HepG2 (cell line): ENCODE measurements around the gene NFS1. TPM values are rescaled to one million over a fixed set of nuclear protein-coding genes. Genes with fewer than 3 reads are reported as not detected.

Source experiments
- ARNTL ChIP-seq: sonication (generic); formaldehyde crosslinking; IDR thresholded peaks from 2 replicates; pipeline ENCODE4 v1.4.0; 2020; ENCODE audit warnings: mild to moderate bottlenecking, missing genetic modification reagents
- CEBPB ChIP-seq: IDR thresholded peaks from 2 replicates; pipeline ENCODE4 v1.6.1; 2011; ENCODE audit warnings: low read depth, low read length, improper control_type of control experiment, borderline replicate concordance
- HOXA5 ChIP-seq: sonication (generic); formaldehyde crosslinking; IDR thresholded peaks from 2 replicates; pipeline ENCODE4 v1.4.0; 2020; ENCODE audit warnings: missing genetic modification reagents
- NR1H2 ChIP-seq: sonication (generic); formaldehyde crosslinking; IDR thresholded peaks from 2 replicates; pipeline ENCODE4 v1.8.1; 2022; ENCODE audit warnings: low read depth, missing genetic modification reagents, borderline replicate concordance
- RBM39 ChIP-seq: fragments of 200-400 bp; formaldehyde crosslinking; IDR thresholded peaks from one replicate; pipeline ENCODE4 v1.6.1; 2018; ENCODE audit warnings: antibody characterized with exemption, mild to moderate bottlenecking, low read depth, low read length; ENCODE audit not compliant: poor library complexity, severe bottlenecking
- RXRB ChIP-seq: IDR thresholded peaks from 2 replicates; pipeline ENCODE4 v1.6.1; 2016; ENCODE audit warnings: borderline replicate concordance, missing genetic modification reagents, missing compliant biosample characterization
- SMAD9 ChIP-seq: sonication (generic); formaldehyde crosslinking; IDR thresholded peaks from 2 replicates; pipeline ENCODE4 v1.5.1; 2020; ENCODE audit warnings: mild to moderate bottlenecking, missing genetic modification reagents
- SP4 ChIP-seq: sonication (generic); formaldehyde crosslinking; IDR thresholded peaks from 2 replicates; pipeline ENCODE4 v1.8.1; 2023; ENCODE audit warnings: mild to moderate bottlenecking, missing genetic modification reagents
- SUZ12 ChIP-seq: fragments of 150-350 bp; IDR thresholded peaks from 2 replicates; pipeline ENCODE4 v1.6.1; 2014; ENCODE audit warnings: low read depth, low read length
- XRCC5 ChIP-seq: fragments of 200-400 bp; formaldehyde crosslinking; optimal IDR thresholded peaks from 2 replicates; pipeline ENCODE3; 2017; ENCODE audit warnings: mild to moderate bottlenecking, low read length
- ZBTB20 ChIP-seq: sonication (generic); formaldehyde crosslinking; IDR thresholded peaks from 2 replicates; pipeline ENCODE4 v1.8.1; 2023; ENCODE audit warnings: missing genetic modification reagents, low read depth, mild to moderate bottlenecking, borderline replicate concordance
- ZBTB8A ChIP-seq: sonication (generic); formaldehyde crosslinking; IDR thresholded peaks from 2 replicates; pipeline ENCODE4 v1.4.0; 2020; ENCODE audit warnings: mild to moderate bottlenecking, low read depth, missing genetic modification reagents, borderline replicate concordance
- ZNF235 ChIP-seq: sonication (generic); formaldehyde crosslinking; IDR thresholded peaks from 2 replicates; pipeline ENCODE4 v1.8.1; 2023; ENCODE audit warnings: mild to moderate bottlenecking, missing genetic modification reagents, borderline replicate concordance
- ZNF672 ChIP-seq: sonication (generic); formaldehyde crosslinking; IDR thresholded peaks from 2 replicates; pipeline ENCODE4 v1.8.1; 2022; ENCODE audit warnings: missing genetic modification reagents
- ZSCAN31 ChIP-seq: sonication (generic); formaldehyde crosslinking; IDR thresholded peaks from 2 replicates; pipeline ENCODE4 v1.5.0; 2020; ENCODE audit warnings: low read depth, mild to moderate bottlenecking, missing genetic modification reagents
- polyA plus RNA-seq, 8 experiments: library from polyadenylated mRNA; depleted of rRNA in 3 of 8; stranded (reverse) in 7 of 8; unstranded in 1 of 8; fragments of >200 nt; fragmentation: Illumina TruSeq in 4 of 8; extraction: Trizol in 4 of 8; gene quantifications; 2 replicates each; pipeline versions ENCODE4 v1.2.1 to v1.2.3, GENCODE V29; 2011 to 2016; ENCODE audit warnings: low read depth in 4 of 8, missing spikeins in 1 of 8, mixed read lengths in 1 of 8; ENCODE audit not compliant: insufficient read depth in 1 of 8
- total RNA-seq, 5 experiments: library from RNA; depleted of rRNA; stranded (reverse); fragments of >200 nt; fragmentation: Illumina TruSeq; extraction: Trizol; gene quantifications; 2 replicates each; pipeline ENCODE4 v1.2.3, GENCODE V29; 2016; ENCODE audit warnings: low read depth in 1 of 5
- TF ChIP-seq, protein P1 (sequence below): sonication (generic); formaldehyde crosslinking; IDR thresholded peaks from 2 replicates; pipeline ENCODE4 v1.4.0; 2020; ENCODE audit warnings: missing genetic modification reagents, borderline replicate concordance
- TF ChIP-seq, protein P2 (sequence below): sonication (generic); formaldehyde crosslinking; IDR thresholded peaks from 2 replicates; pipeline ENCODE4 v1.4.0; 2020; ENCODE audit warnings: mild to moderate bottlenecking, missing genetic modification reagents
- TF ChIP-seq, protein P3 (sequence below): sonication (generic); formaldehyde crosslinking; conservative IDR thresholded peaks from 2 replicates; pipeline ENCODE4 v1.8.1; 2023; ENCODE audit warnings: missing genetic modification reagents
- TF ChIP-seq, protein P4 (sequence below): sonication (generic); formaldehyde crosslinking; IDR thresholded peaks from 2 replicates; pipeline ENCODE4 v1.9.0; 2022; ENCODE audit warnings: missing genetic modification reagents, mild to moderate bottlenecking, borderline replicate concordance

Gene NFS1
- total and polyA plus RNA-seq, 2 of the 13 experiments (the other 11 are each of a cell fraction or from before 2014, with no cell fraction given) = 65.9 to 88.1 TPM

DNA sequence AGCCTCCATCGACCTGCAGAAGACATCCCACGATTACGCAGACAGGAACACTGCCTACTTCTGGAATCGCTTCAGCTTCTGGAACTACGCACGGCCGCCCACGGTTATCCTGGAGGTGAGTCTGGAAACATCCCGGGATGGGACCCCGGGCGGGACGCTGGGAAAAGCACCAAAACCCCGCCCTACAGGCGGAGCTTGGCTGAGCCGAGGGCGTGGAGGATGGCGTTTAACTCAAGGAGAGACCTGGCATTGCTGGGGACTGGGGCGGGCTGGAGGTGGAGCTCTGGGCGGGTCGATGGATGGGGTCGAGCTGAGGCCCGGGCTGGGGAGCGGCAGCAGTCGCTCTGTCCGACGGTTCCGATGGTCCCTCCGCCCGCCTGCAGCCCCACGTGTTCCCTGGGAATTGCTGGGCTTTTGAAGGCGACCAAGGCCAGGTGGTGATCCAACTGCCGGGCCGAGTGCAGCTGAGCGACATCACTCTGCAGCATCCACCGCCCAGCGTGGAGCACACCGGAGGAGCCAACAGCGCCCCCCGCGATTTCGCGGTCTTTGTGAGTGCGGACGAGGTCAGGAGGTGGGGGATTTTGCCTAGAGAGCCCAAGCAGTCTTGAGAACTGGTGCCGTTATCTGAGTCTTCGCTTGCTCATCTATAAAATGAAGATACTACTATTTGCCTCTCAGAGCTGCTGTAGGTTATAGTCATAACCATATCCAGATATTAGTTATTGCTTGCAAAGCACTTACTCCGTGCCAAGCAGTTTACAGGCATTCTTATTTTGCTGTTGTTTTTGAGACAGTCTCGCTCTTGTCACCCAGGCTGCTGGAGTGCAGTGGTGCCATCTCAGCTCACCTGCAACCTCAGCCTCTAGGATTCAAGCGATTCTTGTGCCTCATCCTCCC is 79.7 kb downstream of the NFS1 start (continued):
- TF ChIP-seq, protein P1, sequence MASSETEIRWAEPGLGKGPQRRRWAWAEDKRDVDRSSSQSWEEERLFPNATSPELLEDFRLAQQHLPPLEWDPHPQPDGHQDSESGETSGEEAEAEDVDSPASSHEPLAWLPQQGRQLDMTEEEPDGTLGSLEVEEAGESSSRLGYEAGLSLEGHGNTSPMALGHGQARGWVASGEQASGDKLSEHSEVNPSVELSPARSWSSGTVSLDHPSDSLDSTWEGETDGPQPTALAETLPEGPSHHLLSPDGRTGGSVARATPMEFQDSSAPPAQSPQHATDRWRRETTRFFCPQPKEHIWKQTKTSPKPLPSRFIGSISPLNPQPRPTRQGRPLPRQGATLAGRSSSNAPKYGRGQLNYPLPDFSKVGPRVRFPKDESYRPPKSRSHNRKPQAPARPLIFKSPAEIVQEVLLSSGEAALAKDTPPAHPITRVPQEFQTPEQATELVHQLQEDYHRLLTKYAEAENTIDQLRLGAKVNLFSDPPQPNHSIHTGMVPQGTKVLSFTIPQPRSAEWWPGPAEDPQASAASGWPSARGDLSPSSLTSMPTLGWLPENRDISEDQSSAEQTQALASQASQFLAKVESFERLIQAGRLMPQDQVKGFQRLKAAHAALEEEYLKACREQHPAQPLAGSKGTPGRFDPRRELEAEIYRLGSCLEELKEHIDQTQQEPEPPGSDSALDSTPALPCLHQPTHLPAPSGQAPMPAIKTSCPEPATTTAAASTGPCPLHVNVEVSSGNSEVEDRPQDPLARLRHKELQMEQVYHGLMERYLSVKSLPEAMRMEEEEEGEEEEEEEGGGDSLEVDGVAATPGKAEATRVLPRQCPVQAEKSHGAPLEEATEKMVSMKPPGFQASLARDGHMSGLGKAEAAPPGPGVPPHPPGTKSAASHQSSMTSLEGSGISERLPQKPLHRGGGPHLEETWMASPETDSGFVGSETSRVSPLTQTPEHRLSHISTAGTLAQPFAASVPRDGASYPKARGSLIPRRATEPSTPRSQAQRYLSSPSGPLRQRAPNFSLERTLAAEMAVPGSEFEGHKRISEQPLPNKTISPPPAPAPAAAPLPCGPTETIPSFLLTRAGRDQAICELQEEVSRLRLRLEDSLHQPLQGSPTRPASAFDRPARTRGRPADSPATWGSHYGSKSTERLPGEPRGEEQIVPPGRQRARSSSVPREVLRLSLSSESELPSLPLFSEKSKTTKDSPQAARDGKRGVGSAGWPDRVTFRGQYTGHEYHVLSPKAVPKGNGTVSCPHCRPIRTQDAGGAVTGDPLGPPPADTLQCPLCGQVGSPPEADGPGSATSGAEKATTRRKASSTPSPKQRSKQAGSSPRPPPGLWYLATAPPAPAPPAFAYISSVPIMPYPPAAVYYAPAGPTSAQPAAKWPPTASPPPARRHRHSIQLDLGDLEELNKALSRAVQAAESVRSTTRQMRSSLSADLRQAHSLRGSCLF (CRISPR knock-in tag) = peak; percentile 20; the same call in 1 of the 2 replicates
- TF ChIP-seq ZSCAN31 (no peak; the same call in 1 of the 2 replicates), ARNTL (CRISPR knock-in tag) (peak; percentile 79; the same call in 1 of the 2 replicates), SMAD9 (CRISPR knock-in tag) (no peak), ZNF672 (CRISPR knock-in tag) (no peak), CEBPB (no peak), SP4 (peak; percentile 95), NR1H2 (CRISPR knock-in tag) (peak; percentile 55; the same call in 1 of the 2 replicates), HOXA5 (CRISPR knock-in tag) (peak; percentile 99), ZBTB8A (CRISPR knock-in tag) (peak; percentile 33; the same call in 1 of the 2 replicates), XRCC5 (peak; percentile 83), RXRB (no peak; the same call in 1 of the 2 replicates), ZBTB20 (peak; percentile 68; the same call in 1 of the 2 replicates), RBM39 (peak; percentile 97), ZNF235 (CRISPR knock-in tag) (peak; percentile 92; the same call in 1 of the 2 replicates), SUZ12 (no peak)
- TF ChIP-seq, protein P2, sequence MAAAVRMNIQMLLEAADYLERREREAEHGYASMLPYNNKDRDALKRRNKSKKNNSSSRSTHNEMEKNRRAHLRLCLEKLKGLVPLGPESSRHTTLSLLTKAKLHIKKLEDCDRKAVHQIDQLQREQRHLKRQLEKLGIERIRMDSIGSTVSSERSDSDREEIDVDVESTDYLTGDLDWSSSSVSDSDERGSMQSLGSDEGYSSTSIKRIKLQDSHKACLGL (CRISPR knock-in tag) = peak; percentile 98
- TF ChIP-seq, protein P3, sequence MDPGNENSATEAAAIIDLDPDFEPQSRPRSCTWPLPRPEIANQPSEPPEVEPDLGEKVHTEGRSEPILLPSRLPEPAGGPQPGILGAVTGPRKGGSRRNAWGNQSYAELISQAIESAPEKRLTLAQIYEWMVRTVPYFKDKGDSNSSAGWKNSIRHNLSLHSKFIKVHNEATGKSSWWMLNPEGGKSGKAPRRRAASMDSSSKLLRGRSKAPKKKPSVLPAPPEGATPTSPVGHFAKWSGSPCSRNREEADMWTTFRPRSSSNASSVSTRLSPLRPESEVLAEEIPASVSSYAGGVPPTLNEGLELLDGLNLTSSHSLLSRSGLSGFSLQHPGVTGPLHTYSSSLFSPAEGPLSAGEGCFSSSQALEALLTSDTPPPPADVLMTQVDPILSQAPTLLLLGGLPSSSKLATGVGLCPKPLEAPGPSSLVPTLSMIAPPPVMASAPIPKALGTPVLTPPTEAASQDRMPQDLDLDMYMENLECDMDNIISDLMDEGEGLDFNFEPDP = peak; percentile 97; the same call in 1 of the 2 replicates
- TF ChIP-seq, protein P4, sequence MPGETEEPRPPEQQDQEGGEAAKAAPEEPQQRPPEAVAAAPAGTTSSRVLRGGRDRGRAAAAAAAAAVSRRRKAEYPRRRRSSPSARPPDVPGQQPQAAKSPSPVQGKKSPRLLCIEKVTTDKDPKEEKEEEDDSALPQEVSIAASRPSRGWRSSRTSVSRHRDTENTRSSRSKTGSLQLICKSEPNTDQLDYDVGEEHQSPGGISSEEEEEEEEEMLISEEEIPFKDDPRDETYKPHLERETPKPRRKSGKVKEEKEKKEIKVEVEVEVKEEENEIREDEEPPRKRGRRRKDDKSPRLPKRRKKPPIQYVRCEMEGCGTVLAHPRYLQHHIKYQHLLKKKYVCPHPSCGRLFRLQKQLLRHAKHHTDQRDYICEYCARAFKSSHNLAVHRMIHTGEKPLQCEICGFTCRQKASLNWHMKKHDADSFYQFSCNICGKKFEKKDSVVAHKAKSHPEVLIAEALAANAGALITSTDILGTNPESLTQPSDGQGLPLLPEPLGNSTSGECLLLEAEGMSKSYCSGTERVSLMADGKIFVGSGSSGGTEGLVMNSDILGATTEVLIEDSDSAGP (CRISPR knock-in tag) = peak; percentile 91
